IMR-90 (cell line): ENCODE results near the gene SEMA6A. TPM values are rescaled to one million over a fixed set of nuclear protein-coding genes. Genes with fewer than 3 reads are reported as not detected.

Source experiments
- ATAC-seq: fragments of 200-7000 bp; cut with Tn5 transposase; 2 replicates; pipeline ENCODE4 v1.9.1; 2020; ENCODE audit warnings: low read depth, mild to moderate bottlenecking, moderate library complexity
- BruUV-seq: library from RNA; stranded (reverse); fragments of 400-500 nt; replicated peaks from 2 replicates; lab custom pipeline; 2021; lab: Mats Ljungman, UMichigan
- CTCF ChIA-PET: fragments of 300-600 bp; formaldehyde crosslinking; extraction: SDS; loops from one replicate; lab custom pipeline; 2021; ENCODE audit warnings: antibody characterized with exemption; lab: Yijun Ruan, JAX
- POLR2A ChIA-PET: fragments of 300-600 bp; sonication (Branson Sonifier 250); formaldehyde crosslinking; loops from one replicate; lab custom pipeline; 2022; ENCODE audit warnings: antibody characterized with exemption; ENCODE audit not compliant: unreplicated experiment; lab: Charles Lee
- DNase-seq: peaks from one replicate; pipeline ENCODE4 v3.0.0; 2013
- H2AFZ ChIP-seq: replicated peaks from 2 replicates; pipeline ENCODE3; 2013; ENCODE audit warnings: low read length, mild to moderate bottlenecking; ENCODE audit not compliant: poor library complexity
- H2AK5ac ChIP-seq: 2 replicates; pipeline ENCODE4 v1.6.1; 2013; ENCODE audit warnings: low read depth, low read length, inconsistent platforms
- H2AK9ac ChIP-seq: replicated peaks from 2 replicates; pipeline ENCODE3; 2013; ENCODE audit warnings: mild to moderate bottlenecking, low read depth, low read length, moderate library complexity; ENCODE audit not compliant: poor library complexity
- H2BK120ac ChIP-seq: 2 replicates; pipeline ENCODE4 v1.6.1; 2013; ENCODE audit warnings: low read depth, low read length, inconsistent platforms
- H2BK15ac ChIP-seq: 3 replicates; pipeline ENCODE4 v1.6.1; 2013; ENCODE audit warnings: low read depth, low read length, inconsistent platforms
- H2BK20ac ChIP-seq: 2 replicates; pipeline ENCODE4 v1.6.1; 2013; ENCODE audit warnings: low read depth, mild to moderate bottlenecking, inconsistent platforms, low read length, moderate library complexity
- H2BK5ac ChIP-seq: 2 replicates; pipeline ENCODE4 v1.6.1; 2013; ENCODE audit warnings: mild to moderate bottlenecking, low read depth, low read length, inconsistent platforms; ENCODE audit not compliant: poor library complexity, severe bottlenecking
- H3K14ac ChIP-seq: replicated peaks from 2 replicates; pipeline ENCODE4 v1.6.1; 2013; ENCODE audit warnings: low read depth, low read length, inconsistent platforms
- H3K18ac ChIP-seq: 2 replicates; pipeline ENCODE4 v1.6.1; 2013; ENCODE audit warnings: low read depth, low read length, control low read depth
- H3K23ac ChIP-seq: 2 replicates; pipeline ENCODE4 v1.6.1; 2013; ENCODE audit warnings: low read depth, low read length, inconsistent platforms
- H3K27ac ChIP-seq: 2 replicates; pipeline ENCODE4 v1.5.1; 2013; ENCODE audit warnings: mild to moderate bottlenecking, control low read depth, low read length; ENCODE audit not compliant: insufficient read depth
- H3K27me3 ChIP-seq: 2 replicates; pipeline ENCODE4 v1.6.1; 2013; ENCODE audit warnings: low read length; ENCODE audit not compliant: control insufficient read depth, insufficient read depth
- H3K36me3 ChIP-seq: 2 replicates; pipeline ENCODE4 v1.6.1; 2013; ENCODE audit warnings: low read length, mixed read lengths; ENCODE audit not compliant: control insufficient read depth, insufficient read depth
- H3K4ac ChIP-seq: 2 replicates; pipeline ENCODE4 v1.6.1; 2013; ENCODE audit warnings: low read depth, low read length, inconsistent platforms
- H3K4me1 ChIP-seq: 2 replicates; pipeline ENCODE4 v1.6.1; 2013; ENCODE audit warnings: low read length, mixed read lengths; ENCODE audit not compliant: control insufficient read depth, insufficient read depth
- H3K4me2 ChIP-seq: 2 replicates; pipeline ENCODE4 v1.6.1; 2013; ENCODE audit warnings: low read depth, mild to moderate bottlenecking, control low read depth, low read length, moderate library complexity
- H3K4me3 ChIP-seq: 2 replicates; pipeline ENCODE4 v1.5.1; 2013; ENCODE audit warnings: low read depth, mild to moderate bottlenecking, control low read depth, low read length, moderate library complexity; ENCODE audit not compliant: insufficient read depth
- H3K56ac ChIP-seq: 2 replicates; pipeline ENCODE4 v1.6.1; 2013; ENCODE audit warnings: low read length, inconsistent platforms; ENCODE audit not compliant: insufficient read depth; ENCODE audit errors: extremely low read depth
- H3K79me1 ChIP-seq, 2 experiments: 2 replicates each; pipeline ENCODE4 v1.6.1; 2013; ENCODE audit warnings: low read length in 2 of 2, inconsistent platforms in 1 of 2, low read depth in 1 of 2
- H3K9ac ChIP-seq: 2 replicates; pipeline ENCODE4 v1.6.1; 2013; ENCODE audit warnings: low read depth, low read length, control low read depth
- H3K9me1 ChIP-seq: 2 replicates; pipeline ENCODE4 v1.6.1; 2013; ENCODE audit warnings: low read length, inconsistent platforms; ENCODE audit not compliant: insufficient read depth
- H3K9me3 ChIP-seq: 2 replicates; pipeline ENCODE4 v1.6.1; 2013; ENCODE audit warnings: low read length; ENCODE audit not compliant: control insufficient read depth, insufficient read depth
- H4K20me1 ChIP-seq: 2 replicates; pipeline ENCODE4 v1.6.1; 2013; ENCODE audit warnings: low read length, inconsistent platforms; ENCODE audit not compliant: insufficient read depth
- H4K5ac ChIP-seq: 2 replicates; pipeline ENCODE4 v1.6.1; 2013; ENCODE audit warnings: mild to moderate bottlenecking, low read depth, low read length, control low read depth
- H4K8ac ChIP-seq, 2 experiments: 2 replicates each; pipeline ENCODE4 v1.6.1; 2013; ENCODE audit warnings: low read depth in 2 of 2, low read length in 2 of 2, control low read depth in 1 of 2, inconsistent platforms in 1 of 2
- H4K91ac ChIP-seq: 2 replicates; pipeline ENCODE4 v1.6.1; 2013; ENCODE audit warnings: low read depth, low read length, inconsistent platforms; ENCODE audit not compliant: insufficient read depth
- BHLHE40 ChIP-seq: fragments of 150-350 bp; IDR thresholded peaks from 2 replicates; pipeline ENCODE4 v1.6.1; 2016; ENCODE audit warnings: mild to moderate bottlenecking, low read depth, low read length
- CHD1 ChIP-seq: IDR thresholded peaks from 2 replicates; pipeline ENCODE4 v1.6.1; 2012; ENCODE audit warnings: low read depth, low read length, improper control_type of control experiment
- FOS ChIP-seq: fragments of 150-350 bp; IDR thresholded peaks from 2 replicates; pipeline ENCODE4 v1.6.1; 2016; ENCODE audit warnings: low read depth, low read length
- MAFK ChIP-seq: IDR thresholded peaks from 2 replicates; pipeline ENCODE4 v1.6.1; 2012; ENCODE audit warnings: low read depth, low read length, improper control_type of control experiment
- MXI1 ChIP-seq: IDR thresholded peaks from 2 replicates; pipeline ENCODE4 v1.6.1; 2012; ENCODE audit warnings: low read depth, mild to moderate bottlenecking, low read length, moderate library complexity, borderline replicate concordance
- NFE2L2 ChIP-seq: fragments of 150-350 bp; IDR thresholded peaks from 2 replicates; pipeline ENCODE4 v1.6.1; 2016; ENCODE audit warnings: low read depth, mild to moderate bottlenecking, low read length
- RAD21 ChIP-seq: IDR thresholded peaks from 2 replicates; pipeline ENCODE4 v1.6.1; 2012; ENCODE audit warnings: low read length, improper control_type of control experiment
- RCOR1 ChIP-seq: IDR thresholded peaks from 2 replicates; pipeline ENCODE4 v1.6.1; 2012; ENCODE audit warnings: mild to moderate bottlenecking, low read length, improper control_type of control experiment; ENCODE audit not compliant: insufficient replicate concordance
- SMC3 ChIP-seq: fragments of 150-350 bp; IDR thresholded peaks from 2 replicates; pipeline ENCODE4 v1.6.1; 2016; ENCODE audit warnings: low read depth, mild to moderate bottlenecking, antibody characterized with exemption, low read length, moderate library complexity
- WGBS, 2 experiments: methylation state at CpG; one replicate each; pipeline versions ENCODE4 v1.1.5 to v1.1.7; 2013; ENCODE audit warnings: missing lambda C conversion rate in 2 of 2; ENCODE audit not compliant: insufficient read length in 1 of 2; ENCODE audit errors: extremely low coverage in 2 of 2; 5-methylcytosine and 5-hydroxymethylcytosine counted together
- dilution Hi-C: fragments of 300-500 bp; cut with HindIII; formaldehyde crosslinking; loops from one replicate; pipeline ENCODE4 v1.14.3; 2018; ENCODE audit warnings: low sequenced_read_pairs; ENCODE audit not compliant: unreplicated experiment
- in situ Hi-C: fragments of 300-500 bp; cut with MboI; formaldehyde crosslinking; loops from 3 replicates; pipeline ENCODE4 v1.14.3; 2019; ENCODE audit warnings: low sequenced_read_pairs, inconsistent platforms, mixed read lengths
- intact Hi-C: fragments of 100-400 bp; cut with micrococcal nuclease; formaldehyde crosslinking; loops from 2 replicates; pipeline ENCODE4 v1.10.0; 2022
- polyA plus RNA-seq, 3 experiments: library from polyadenylated mRNA; depleted of rRNA; stranded (reverse); fragments of >200 nt; gene quantifications; 2 replicates each; pipeline ENCODE4 v1.2.3, GENCODE V29; 2012; ENCODE audit warnings: low replicate concordance in 1 of 3
- total RNA-seq: library from RNA; depleted of rRNA; stranded (reverse); fragments of >200 nt; gene quantifications from 2 replicates; pipeline ENCODE4 v1.2.3, GENCODE V29; 2012
- TF ChIP-seq, protein P1 (sequence below): fragments of 150-350 bp; IDR thresholded peaks from 2 replicates; pipeline ENCODE4 v1.6.1; 2016; ENCODE audit warnings: low read depth, mild to moderate bottlenecking, low read length, moderate library complexity, borderline replicate concordance
- TF ChIP-seq, protein P2 (sequence below): conservative IDR thresholded peaks from 2 replicates; pipeline ENCODE4 v1.5.1; 2012; ENCODE audit warnings: mild to moderate bottlenecking, low read depth, low read length, improper control_type of control experiment
- TF ChIP-seq, protein P3 (sequence below): fragments of 150-350 bp; IDR thresholded peaks from 2 replicates; pipeline ENCODE4 v1.6.1; 2017; ENCODE audit warnings: mild to moderate bottlenecking, antibody characterized with exemption, low read length, low read depth

SEMA6A gene
- total and polyA plus RNA-seq, 2 of the 4 experiments (the other 2 are of a cell fraction) = 0.27 to 0.36 TPM

DNA sequence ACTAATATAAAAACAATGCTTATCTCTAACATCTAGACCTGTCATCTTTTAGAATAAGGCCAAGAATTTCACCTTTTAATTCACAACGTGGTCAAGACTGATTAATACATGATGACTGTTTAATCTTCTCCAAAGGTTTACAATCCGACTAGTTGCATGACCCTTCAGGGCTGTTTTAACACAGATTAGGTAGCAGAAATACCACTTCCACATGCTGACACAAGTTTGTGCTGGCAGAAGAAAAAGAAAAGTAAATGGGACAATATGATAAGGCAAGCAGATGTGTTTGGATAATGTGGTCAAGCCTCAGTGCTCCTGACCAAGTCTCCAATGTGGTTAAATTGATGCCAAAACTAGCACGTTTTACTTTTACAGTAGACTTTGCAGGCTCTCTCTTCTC is 31.1 kb downstream of the SEMA6A start:
- no peak overlapping the region for H2AK9ac ChIP-seq
- no peak overlapping the region for H2BK20ac ChIP-seq
- no peak overlapping the region for H3K4ac ChIP-seq
- dilution Hi-C loops = no loop called here
- intact Hi-C loops = no loop called here
- CTCF ChIA-PET = no interaction called here
- no peaks in the 10 kb centered on the region for H3K4me1 ChIP-seq
- H2BK120ac ChIP-seq = no peak overlapping the region
- H4K20me1 ChIP-seq = no peaks in the 10 kb centered on the region
- H3K9me1 ChIP-seq = no peaks in the 10 kb centered on the region
- H3K9ac ChIP-seq = no peak overlapping the region
- no peak for ATAC-seq
- no peak overlapping the region for H3K23ac ChIP-seq
- no peak overlapping the region for H4K5ac ChIP-seq
- BruUV-seq = no TSS peak
- no peaks in the 10 kb centered on the region for H3K27me3 ChIP-seq
- H3K14ac ChIP-seq = no peak overlapping the region
- no peak overlapping the region for H3K18ac ChIP-seq
- no peak overlapping the region for H4K91ac ChIP-seq
- H3K56ac ChIP-seq = no peak overlapping the region
- H3K36me3 ChIP-seq = no peaks in the 10 kb centered on the region
- no peak for DNase-seq
- H3K4me2 ChIP-seq = no peak overlapping the region
- no peak overlapping the region for H3K4me3 ChIP-seq
- H2AFZ ChIP-seq = no peak overlapping the region
- H2BK5ac ChIP-seq = no peak overlapping the region
- no peak overlapping the region for H2AK5ac ChIP-seq
- no peak overlapping the region for H4K8ac ChIP-seq
- no peaks in the 10 kb centered on the region for H3K79me1 ChIP-seq
- H2BK15ac ChIP-seq = no peak overlapping the region
- H3K27ac ChIP-seq = no peak overlapping the region
- POLR2A ChIA-PET = no interaction called here
- no CpG with 5 or more reads among the region's 3 CpGs for WGBS, 2 experiments
- in situ Hi-C loops = no loop called here
- TF ChIP-seq, protein P1, sequence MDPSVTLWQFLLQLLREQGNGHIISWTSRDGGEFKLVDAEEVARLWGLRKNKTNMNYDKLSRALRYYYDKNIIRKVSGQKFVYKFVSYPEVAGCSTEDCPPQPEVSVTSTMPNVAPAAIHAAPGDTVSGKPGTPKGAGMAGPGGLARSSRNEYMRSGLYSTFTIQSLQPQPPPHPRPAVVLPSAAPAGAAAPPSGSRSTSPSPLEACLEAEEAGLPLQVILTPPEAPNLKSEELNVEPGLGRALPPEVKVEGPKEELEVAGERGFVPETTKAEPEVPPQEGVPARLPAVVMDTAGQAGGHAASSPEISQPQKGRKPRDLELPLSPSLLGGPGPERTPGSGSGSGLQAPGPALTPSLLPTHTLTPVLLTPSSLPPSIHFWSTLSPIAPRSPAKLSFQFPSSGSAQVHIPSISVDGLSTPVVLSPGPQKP = no peak
- TF ChIP-seq RAD21 = no peak
- TF ChIP-seq, protein P2, sequence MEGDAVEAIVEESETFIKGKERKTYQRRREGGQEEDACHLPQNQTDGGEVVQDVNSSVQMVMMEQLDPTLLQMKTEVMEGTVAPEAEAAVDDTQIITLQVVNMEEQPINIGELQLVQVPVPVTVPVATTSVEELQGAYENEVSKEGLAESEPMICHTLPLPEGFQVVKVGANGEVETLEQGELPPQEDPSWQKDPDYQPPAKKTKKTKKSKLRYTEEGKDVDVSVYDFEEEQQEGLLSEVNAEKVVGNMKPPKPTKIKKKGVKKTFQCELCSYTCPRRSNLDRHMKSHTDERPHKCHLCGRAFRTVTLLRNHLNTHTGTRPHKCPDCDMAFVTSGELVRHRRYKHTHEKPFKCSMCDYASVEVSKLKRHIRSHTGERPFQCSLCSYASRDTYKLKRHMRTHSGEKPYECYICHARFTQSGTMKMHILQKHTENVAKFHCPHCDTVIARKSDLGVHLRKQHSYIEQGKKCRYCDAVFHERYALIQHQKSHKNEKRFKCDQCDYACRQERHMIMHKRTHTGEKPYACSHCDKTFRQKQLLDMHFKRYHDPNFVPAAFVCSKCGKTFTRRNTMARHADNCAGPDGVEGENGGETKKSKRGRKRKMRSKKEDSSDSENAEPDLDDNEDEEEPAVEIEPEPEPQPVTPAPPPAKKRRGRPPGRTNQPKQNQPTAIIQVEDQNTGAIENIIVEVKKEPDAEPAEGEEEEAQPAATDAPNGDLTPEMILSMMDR = no peak
- TF ChIP-seq, protein P3, sequence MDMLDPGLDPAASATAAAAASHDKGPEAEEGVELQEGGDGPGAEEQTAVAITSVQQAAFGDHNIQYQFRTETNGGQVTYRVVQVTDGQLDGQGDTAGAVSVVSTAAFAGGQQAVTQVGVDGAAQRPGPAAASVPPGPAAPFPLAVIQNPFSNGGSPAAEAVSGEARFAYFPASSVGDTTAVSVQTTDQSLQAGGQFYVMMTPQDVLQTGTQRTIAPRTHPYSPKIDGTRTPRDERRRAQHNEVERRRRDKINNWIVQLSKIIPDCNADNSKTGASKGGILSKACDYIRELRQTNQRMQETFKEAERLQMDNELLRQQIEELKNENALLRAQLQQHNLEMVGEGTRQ = no peak
- TF ChIP-seq MAFK = no peak
- TF ChIP-seq FOS = no peak
- no peak for TF ChIP-seq RCOR1
- no peak for TF ChIP-seq SMC3
- TF ChIP-seq NFE2L2 = no peak
- TF ChIP-seq BHLHE40 = no peak
- no peak for TF ChIP-seq CHD1
- TF ChIP-seq MXI1 = no peak
- H3K9me3 ChIP-seq = peaks cover 3% of the 10 kb centered on the region; the same call in 1 of the 2 replicates
